HEK293 (cell line): ENCODE data around the gene DNAH9.

Source experiments
- CTCF ChIA-PET: fragments of 350-600 bp; formaldehyde crosslinking; extraction: SDS; loops from one replicate; lab custom pipeline; 2021; ENCODE audit warnings: antibody characterized with exemption; lab: Yijun Ruan, JAX
- POLR2A ChIA-PET: fragments of 300-600 bp; formaldehyde crosslinking; extraction: SDS; loops from one replicate; lab custom pipeline; 2020; ENCODE audit warnings: antibody characterized with exemption, inconsistent platforms; lab: Yijun Ruan, JAX
- H3K27ac ChIP-seq: fragments of 200-500 bp; sonication (Bioruptor generic); 2 replicates; pipeline ENCODE4 v1.5.1; 2014; ENCODE audit warnings: low read depth, low read length, control low read depth, inconsistent platforms; ENCODE audit errors: extremely low read depth
- H3K36me3 ChIP-seq, 2 experiments: fragments of 200-500 bp in 1 of 2; sonication (Bioruptor generic) in 1 of 2; 1 replicate in 1 of 2; 2 replicates in 1 of 2; pipeline ENCODE4 v1.5.1; 2014 to 2017; ENCODE audit warnings: inconsistent platforms in 2 of 2, low read length in 2 of 2; ENCODE audit not compliant: control insufficient read depth in 2 of 2, insufficient read depth in 1 of 2
- H3K4me1 ChIP-seq: fragments of 200-500 bp; sonication (Bioruptor generic); 2 replicates; pipeline ENCODE4 v1.5.1; 2014; ENCODE audit warnings: mild to moderate bottlenecking, low read length, inconsistent platforms; ENCODE audit not compliant: control insufficient read depth, insufficient read depth
- H3K4me3 ChIP-seq: 2 replicates; pipeline ENCODE4 v1.5.1; 2011; ENCODE audit warnings: low read depth, mild to moderate bottlenecking, control low read depth, low read length, moderate library complexity
- H3K9me3 ChIP-seq: fragments of 200-500 bp; sonication (Bioruptor generic); 2 replicates; pipeline ENCODE4 v1.5.1; 2014; ENCODE audit warnings: low read depth, low read length, inconsistent platforms; ENCODE audit not compliant: control insufficient read depth, insufficient read depth
- GLIS2 ChIP-seq: fragments of 450-650 bp; formaldehyde crosslinking; IDR thresholded peaks from 2 replicates; pipeline ENCODE4 v1.5.1; 2016; ENCODE audit warnings: missing biosample characterization, missing genetic modification characterization
- OVOL3 ChIP-seq: fragments of 450-650 bp; formaldehyde crosslinking; IDR thresholded peaks from 2 replicates; pipeline ENCODE4 v1.5.1; 2016; ENCODE audit warnings: missing biosample characterization, missing genetic modification characterization
- SP2 ChIP-seq: fragments of 450-650 bp; formaldehyde crosslinking; IDR thresholded peaks from 2 replicates; pipeline ENCODE4 v1.5.1; 2016; ENCODE audit warnings: missing biosample characterization, missing genetic modification characterization
- TCF7L2 ChIP-seq: IDR thresholded peaks from 2 replicates; pipeline ENCODE4 v1.6.1; 2011; ENCODE audit warnings: low read depth, mild to moderate bottlenecking, inconsistent platforms, low read length, moderate library complexity, borderline replicate concordance
- ZNF274 ChIP-seq, 2 experiments: fragments of 200-500 bp in 1 of 2; fragments of 450-650 bp in 1 of 2; sonication (Bioruptor generic) in 1 of 2; formaldehyde crosslinking in 1 of 2; IDR thresholded peaks; 2 replicates each; pipeline versions ENCODE4 v1.5.1 to v1.6.1; 2014 to 2016; ENCODE audit warnings: borderline replicate concordance in 1 of 2, inconsistent platforms in 1 of 2, low read length in 1 of 2, missing biosample characterization in 1 of 2, missing genetic modification characterization in 1 of 2
- ZNF341 ChIP-seq: fragments of 450-650 bp; formaldehyde crosslinking; IDR thresholded peaks from 2 replicates; pipeline ENCODE4; 2016; ENCODE audit warnings: low read depth, missing biosample characterization, missing genetic modification characterization
- ZNF354C ChIP-seq: fragments of 450-650 bp; formaldehyde crosslinking; IDR thresholded peaks from 2 replicates; pipeline ENCODE4 v1.5.1; 2016; ENCODE audit warnings: missing biosample characterization, missing genetic modification characterization, low read depth, borderline replicate concordance
- ZNF530 ChIP-seq: fragments of 450-650 bp; formaldehyde crosslinking; IDR thresholded peaks from 2 replicates; pipeline ENCODE4 v1.5.1; 2016; ENCODE audit warnings: low read depth, missing biosample characterization, missing genetic modification characterization
- ZNF585B ChIP-seq: fragments of 450-650 bp; formaldehyde crosslinking; IDR thresholded peaks from 2 replicates; pipeline ENCODE4 v1.5.1; 2016; ENCODE audit warnings: missing biosample characterization, missing genetic modification characterization
- ZNF658 ChIP-seq: fragments of 450-650 bp; formaldehyde crosslinking; IDR thresholded peaks from 2 replicates; pipeline ENCODE4; 2016; ENCODE audit warnings: missing biosample characterization, missing genetic modification characterization
- ZNF776 ChIP-seq: fragments of 450-650 bp; formaldehyde crosslinking; IDR thresholded peaks from 2 replicates; pipeline ENCODE4 v1.5.0; 2017; ENCODE audit warnings: missing biosample characterization, missing genetic modification characterization, borderline replicate concordance
- ZNF777 ChIP-seq: fragments of 450-650 bp; formaldehyde crosslinking; IDR thresholded peaks from 2 replicates; pipeline ENCODE4 v1.5.1; 2017; ENCODE audit warnings: missing biosample characterization, missing genetic modification characterization, borderline replicate concordance
- ZNF830 ChIP-seq: fragments of 450-650 bp; IDR thresholded peaks from 2 replicates; pipeline ENCODE4 v1.5.0; 2018; ENCODE audit warnings: missing biosample characterization, missing genetic modification characterization, low read depth, mild to moderate bottlenecking, moderate library complexity
- TF ChIP-seq, protein P1 (sequence below): fragments of 450-650 bp; formaldehyde crosslinking; IDR thresholded peaks from 2 replicates; pipeline ENCODE4 v1.5.1; 2016; ENCODE audit warnings: missing biosample characterization, missing genetic modification characterization, borderline replicate concordance
- TF ChIP-seq, protein P2 (sequence below): fragments of 450-650 bp; formaldehyde crosslinking; IDR thresholded peaks from 2 replicates; pipeline ENCODE4 v1.5.1; 2016; ENCODE audit warnings: missing biosample characterization, missing genetic modification characterization
- TF ChIP-seq, protein P3 (sequence below): fragments of 450-650 bp; formaldehyde crosslinking; IDR thresholded peaks from 2 replicates; pipeline ENCODE4 v1.5.1; 2017; ENCODE audit warnings: missing biosample characterization, missing genetic modification characterization
- TF ChIP-seq, protein P4 (sequence below): fragments of 450-650 bp; formaldehyde crosslinking; IDR thresholded peaks from 2 replicates; pipeline ENCODE4 v1.5.1; 2016; ENCODE audit warnings: missing biosample characterization, missing genetic modification characterization
- TF ChIP-seq, protein P5 (sequence below): fragments of 450-650 bp; formaldehyde crosslinking; IDR thresholded peaks from 2 replicates; pipeline ENCODE4 v1.5.1; 2017; ENCODE audit warnings: missing biosample characterization, missing genetic modification characterization
- TF ChIP-seq, protein P6 (sequence below): fragments of 450-650 bp; formaldehyde crosslinking; IDR thresholded peaks from 2 replicates; pipeline ENCODE4 v1.5.1; 2016; ENCODE audit warnings: missing biosample characterization, missing genetic modification characterization
- TF ChIP-seq, protein P7 (sequence below): fragments of 450-650 bp; formaldehyde crosslinking; IDR thresholded peaks from 2 replicates; pipeline ENCODE4 v1.5.1; 2016; ENCODE audit warnings: missing biosample characterization, missing genetic modification characterization

Gene DNAH9

DNA sequence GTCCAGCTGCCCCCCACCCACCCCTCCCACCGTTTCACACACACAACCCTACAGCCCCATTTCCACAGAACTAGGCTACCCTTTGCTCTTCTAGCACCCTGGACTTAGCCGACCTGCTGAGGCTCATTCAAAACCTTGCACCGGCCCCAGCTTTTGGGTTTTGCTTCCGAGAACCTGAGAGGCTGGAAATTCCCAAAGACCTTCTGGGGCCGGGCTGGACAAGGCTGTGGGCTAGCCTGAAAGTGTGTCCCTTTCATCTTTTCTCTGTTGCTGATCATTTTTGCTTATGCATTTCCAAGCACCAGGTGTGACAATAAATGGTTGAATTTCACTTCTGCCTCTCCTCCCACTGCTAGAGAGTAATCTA lies 139.0 kb downstream of the DNAH9 start (continued):
- TF ChIP-seq, protein P1, sequence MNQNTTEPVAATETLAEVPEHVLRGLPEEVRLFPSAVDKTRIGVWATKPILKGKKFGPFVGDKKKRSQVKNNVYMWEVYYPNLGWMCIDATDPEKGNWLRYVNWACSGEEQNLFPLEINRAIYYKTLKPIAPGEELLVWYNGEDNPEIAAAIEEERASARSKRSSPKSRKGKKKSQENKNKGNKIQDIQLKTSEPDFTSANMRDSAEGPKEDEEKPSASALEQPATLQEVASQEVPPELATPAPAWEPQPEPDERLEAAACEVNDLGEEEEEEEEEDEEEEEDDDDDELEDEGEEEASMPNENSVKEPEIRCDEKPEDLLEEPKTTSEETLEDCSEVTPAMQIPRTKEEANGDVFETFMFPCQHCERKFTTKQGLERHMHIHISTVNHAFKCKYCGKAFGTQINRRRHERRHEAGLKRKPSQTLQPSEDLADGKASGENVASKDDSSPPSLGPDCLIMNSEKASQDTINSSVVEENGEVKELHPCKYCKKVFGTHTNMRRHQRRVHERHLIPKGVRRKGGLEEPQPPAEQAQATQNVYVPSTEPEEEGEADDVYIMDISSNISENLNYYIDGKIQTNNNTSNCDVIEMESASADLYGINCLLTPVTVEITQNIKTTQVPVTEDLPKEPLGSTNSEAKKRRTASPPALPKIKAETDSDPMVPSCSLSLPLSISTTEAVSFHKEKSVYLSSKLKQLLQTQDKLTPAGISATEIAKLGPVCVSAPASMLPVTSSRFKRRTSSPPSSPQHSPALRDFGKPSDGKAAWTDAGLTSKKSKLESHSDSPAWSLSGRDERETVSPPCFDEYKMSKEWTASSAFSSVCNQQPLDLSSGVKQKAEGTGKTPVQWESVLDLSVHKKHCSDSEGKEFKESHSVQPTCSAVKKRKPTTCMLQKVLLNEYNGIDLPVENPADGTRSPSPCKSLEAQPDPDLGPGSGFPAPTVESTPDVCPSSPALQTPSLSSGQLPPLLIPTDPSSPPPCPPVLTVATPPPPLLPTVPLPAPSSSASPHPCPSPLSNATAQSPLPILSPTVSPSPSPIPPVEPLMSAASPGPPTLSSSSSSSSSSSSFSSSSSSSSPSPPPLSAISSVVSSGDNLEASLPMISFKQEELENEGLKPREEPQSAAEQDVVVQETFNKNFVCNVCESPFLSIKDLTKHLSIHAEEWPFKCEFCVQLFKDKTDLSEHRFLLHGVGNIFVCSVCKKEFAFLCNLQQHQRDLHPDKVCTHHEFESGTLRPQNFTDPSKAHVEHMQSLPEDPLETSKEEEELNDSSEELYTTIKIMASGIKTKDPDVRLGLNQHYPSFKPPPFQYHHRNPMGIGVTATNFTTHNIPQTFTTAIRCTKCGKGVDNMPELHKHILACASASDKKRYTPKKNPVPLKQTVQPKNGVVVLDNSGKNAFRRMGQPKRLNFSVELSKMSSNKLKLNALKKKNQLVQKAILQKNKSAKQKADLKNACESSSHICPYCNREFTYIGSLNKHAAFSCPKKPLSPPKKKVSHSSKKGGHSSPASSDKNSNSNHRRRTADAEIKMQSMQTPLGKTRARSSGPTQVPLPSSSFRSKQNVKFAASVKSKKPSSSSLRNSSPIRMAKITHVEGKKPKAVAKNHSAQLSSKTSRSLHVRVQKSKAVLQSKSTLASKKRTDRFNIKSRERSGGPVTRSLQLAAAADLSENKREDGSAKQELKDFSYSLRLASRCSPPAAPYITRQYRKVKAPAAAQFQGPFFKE (tag by site-specific recombination) = no peak
- TF ChIP-seq, protein P2, sequence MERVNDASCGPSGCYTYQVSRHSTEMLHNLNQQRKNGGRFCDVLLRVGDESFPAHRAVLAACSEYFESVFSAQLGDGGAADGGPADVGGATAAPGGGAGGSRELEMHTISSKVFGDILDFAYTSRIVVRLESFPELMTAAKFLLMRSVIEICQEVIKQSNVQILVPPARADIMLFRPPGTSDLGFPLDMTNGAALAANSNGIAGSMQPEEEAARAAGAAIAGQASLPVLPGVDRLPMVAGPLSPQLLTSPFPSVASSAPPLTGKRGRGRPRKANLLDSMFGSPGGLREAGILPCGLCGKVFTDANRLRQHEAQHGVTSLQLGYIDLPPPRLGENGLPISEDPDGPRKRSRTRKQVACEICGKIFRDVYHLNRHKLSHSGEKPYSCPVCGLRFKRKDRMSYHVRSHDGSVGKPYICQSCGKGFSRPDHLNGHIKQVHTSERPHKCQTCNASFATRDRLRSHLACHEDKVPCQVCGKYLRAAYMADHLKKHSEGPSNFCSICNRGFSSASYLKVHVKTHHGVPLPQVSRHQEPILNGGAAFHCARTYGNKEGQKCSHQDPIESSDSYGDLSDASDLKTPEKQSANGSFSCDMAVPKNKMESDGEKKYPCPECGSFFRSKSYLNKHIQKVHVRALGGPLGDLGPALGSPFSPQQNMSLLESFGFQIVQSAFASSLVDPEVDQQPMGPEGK (tag by site-specific recombination) = no peak

DNA sequence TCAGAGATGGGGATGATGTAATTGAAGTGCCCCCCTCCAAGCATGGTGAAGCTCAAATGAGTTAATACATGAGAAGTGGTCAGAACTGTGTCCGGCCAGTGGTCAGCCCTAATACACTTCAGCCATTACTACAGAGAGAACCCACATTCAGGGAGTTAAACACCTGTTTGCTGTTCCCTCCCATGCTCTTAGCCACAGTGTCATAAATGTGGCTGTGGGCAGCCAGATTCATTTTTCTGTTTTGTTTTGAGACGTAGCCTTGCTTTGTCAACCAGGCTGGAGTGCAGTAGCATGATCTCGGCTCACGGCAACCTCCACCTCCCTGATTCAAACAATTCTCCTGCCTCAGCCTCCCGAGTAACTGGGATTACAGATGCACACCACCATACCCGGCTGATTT lies 139.9 kb downstream of the DNAH9 start:
- H3K9me3 ChIP-seq = no peaks in the 10 kb centered on the region
- ChIA-PET CTCF (no interaction called here), POLR2A (no interaction called here)
- H3K4me3 ChIP-seq = no peak overlapping the region
- H3K36me3 ChIP-seq = no peaks in the 10 kb centered on the region
- H3K27ac ChIP-seq = no peak overlapping the region
- H3K4me1 ChIP-seq = no peaks in the 10 kb centered on the region
- TF ChIP-seq, protein P3, sequence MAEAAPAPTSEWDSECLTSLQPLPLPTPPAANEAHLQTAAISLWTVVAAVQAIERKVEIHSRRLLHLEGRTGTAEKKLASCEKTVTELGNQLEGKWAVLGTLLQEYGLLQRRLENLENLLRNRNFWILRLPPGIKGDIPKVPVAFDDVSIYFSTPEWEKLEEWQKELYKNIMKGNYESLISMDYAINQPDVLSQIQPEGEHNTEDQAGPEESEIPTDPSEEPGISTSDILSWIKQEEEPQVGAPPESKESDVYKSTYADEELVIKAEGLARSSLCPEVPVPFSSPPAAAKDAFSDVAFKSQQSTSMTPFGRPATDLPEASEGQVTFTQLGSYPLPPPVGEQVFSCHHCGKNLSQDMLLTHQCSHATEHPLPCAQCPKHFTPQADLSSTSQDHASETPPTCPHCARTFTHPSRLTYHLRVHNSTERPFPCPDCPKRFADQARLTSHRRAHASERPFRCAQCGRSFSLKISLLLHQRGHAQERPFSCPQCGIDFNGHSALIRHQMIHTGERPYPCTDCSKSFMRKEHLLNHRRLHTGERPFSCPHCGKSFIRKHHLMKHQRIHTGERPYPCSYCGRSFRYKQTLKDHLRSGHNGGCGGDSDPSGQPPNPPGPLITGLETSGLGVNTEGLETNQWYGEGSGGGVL (tag by site-specific recombination) = no peak
- TF ChIP-seq, protein P4, sequence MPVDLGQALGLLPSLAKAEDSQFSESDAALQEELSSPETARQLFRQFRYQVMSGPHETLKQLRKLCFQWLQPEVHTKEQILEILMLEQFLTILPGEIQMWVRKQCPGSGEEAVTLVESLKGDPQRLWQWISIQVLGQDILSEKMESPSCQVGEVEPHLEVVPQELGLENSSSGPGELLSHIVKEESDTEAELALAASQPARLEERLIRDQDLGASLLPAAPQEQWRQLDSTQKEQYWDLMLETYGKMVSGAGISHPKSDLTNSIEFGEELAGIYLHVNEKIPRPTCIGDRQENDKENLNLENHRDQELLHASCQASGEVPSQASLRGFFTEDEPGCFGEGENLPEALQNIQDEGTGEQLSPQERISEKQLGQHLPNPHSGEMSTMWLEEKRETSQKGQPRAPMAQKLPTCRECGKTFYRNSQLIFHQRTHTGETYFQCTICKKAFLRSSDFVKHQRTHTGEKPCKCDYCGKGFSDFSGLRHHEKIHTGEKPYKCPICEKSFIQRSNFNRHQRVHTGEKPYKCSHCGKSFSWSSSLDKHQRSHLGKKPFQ (tag by site-specific recombination) = no peak
- TF ChIP-seq, protein P5, sequence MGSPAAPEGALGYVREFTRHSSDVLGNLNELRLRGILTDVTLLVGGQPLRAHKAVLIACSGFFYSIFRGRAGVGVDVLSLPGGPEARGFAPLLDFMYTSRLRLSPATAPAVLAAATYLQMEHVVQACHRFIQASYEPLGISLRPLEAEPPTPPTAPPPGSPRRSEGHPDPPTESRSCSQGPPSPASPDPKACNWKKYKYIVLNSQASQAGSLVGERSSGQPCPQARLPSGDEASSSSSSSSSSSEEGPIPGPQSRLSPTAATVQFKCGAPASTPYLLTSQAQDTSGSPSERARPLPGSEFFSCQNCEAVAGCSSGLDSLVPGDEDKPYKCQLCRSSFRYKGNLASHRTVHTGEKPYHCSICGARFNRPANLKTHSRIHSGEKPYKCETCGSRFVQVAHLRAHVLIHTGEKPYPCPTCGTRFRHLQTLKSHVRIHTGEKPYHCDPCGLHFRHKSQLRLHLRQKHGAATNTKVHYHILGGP (tag by site-specific recombination) = no peak
- TF ChIP-seq TCF7L2 = no peak
- TF ChIP-seq OVOL3 = no peak
- TF ChIP-seq ZNF585B (tag by site-specific recombination) = no peak
- TF ChIP-seq SP2 (tag by site-specific recombination) = no peak
- no peak for TF ChIP-seq ZNF830 (tag by site-specific recombination)
- TF ChIP-seq, protein P6, sequence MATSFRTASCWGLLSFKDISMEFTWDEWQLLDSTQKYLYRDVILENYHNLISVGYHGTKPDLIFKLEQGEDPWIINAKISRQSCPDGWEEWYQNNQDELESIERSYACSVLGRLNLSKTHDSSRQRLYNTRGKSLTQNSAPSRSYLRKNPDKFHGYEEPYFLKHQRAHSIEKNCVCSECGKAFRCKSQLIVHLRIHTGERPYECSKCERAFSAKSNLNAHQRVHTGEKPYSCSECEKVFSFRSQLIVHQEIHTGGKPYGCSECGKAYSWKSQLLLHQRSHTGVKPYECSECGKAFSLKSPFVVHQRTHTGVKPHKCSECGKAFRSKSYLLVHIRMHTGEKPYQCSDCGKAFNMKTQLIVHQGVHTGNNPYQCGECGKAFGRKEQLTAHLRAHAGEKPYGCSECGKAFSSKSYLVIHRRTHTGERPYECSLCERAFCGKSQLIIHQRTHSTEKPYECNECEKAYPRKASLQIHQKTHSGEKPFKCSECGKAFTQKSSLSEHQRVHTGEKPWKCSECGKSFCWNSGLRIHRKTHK = no peak
- no peak for TF ChIP-seq ZNF776 (tag by site-specific recombination)
- no peak for TF ChIP-seq ZNF274 (IDR thresholded peaks at IDR 0.05; ENCODE audit: low read length)
- no peak for TF ChIP-seq ZNF274 (tag by site-specific recombination; IDR thresholded peaks at IDR 0.05; ENCODE audit: borderline replicate concordance)
- TF ChIP-seq, protein P7, sequence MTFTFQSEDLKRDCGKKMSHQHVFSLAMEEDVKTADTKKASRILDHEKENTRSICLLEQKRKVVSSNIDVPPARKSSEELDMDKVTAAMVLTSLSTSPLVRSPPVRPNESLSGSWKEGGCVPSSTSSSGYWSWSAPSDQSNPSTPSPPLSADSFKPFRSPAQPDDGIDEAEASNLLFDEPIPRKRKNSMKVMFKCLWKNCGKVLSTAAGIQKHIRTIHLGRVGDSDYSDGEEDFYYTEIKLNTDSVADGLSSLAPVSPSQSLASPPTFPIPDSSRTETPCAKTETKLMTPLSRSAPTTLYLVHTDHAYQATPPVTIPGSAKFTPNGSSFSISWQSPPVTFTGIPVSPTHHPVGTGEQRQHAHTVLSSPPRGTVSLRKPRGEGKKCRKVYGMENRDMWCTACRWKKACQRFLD (tag by site-specific recombination) = no peak
- TF ChIP-seq ZNF658 (tag by site-specific recombination) = no peak
- TF ChIP-seq ZNF354C (tag by site-specific recombination) = no peak
- TF ChIP-seq GLIS2 (tag by site-specific recombination) = no peak
- TF ChIP-seq ZNF341 (tag by site-specific recombination) = no peak
- TF ChIP-seq ZNF777 (tag by site-specific recombination) = no peak
- TF ChIP-seq ZNF530 = no peak
